Gastroesophageal sphincter (tissue), 3 donors: ENCODE data around the gene BICD1.

Experiments used
- POLR2A ChIP-seq, 2 donors: fragments of 450-650 bp; IDR thresholded peaks; one replicate each; pipeline ENCODE4 v1.6.1; 2017; ENCODE audit warnings: antibody characterized with exemption in 2 of 2, mild to moderate bottlenecking in 2 of 2, moderate library complexity in 1 of 2
- TF ChIP-seq, protein P1 (sequence below), 4 experiments: fragments of 200-600 bp in 2 of 4; fragments of 450-650 bp in 2 of 4; sonication (generic) in 1 of 4; IDR thresholded peaks; one replicate each; pipeline ENCODE4 v1.5.1; 2017 to 2019; ENCODE audit warnings: antibody characterized with exemption in 4 of 4, mild to moderate bottlenecking in 2 of 4, moderate library complexity in 2 of 4

DNA sequence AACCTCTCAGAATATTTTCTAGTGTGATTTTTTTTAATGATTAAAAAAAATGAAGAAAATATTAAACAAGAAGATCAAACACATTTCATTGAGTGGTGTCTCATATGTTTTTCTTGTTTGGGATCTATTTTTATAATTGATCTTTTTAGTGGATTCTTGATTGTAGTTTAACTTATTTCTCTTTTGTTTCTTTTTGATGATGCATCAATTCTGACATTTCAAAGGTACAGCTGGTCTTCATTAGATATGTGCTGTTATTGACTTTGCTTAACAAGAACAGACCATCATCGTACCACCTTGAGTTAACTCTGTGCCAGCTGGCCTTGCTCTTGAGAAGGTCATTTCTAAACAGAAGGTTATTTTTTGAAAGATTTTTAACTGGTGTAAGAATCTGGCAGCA lies 246.9 kb downstream of the BICD1 start:
- no peak for TF ChIP-seq POLR2A (IDR thresholded peaks at IDR 0.05)
- TF ChIP-seq, protein P1, sequence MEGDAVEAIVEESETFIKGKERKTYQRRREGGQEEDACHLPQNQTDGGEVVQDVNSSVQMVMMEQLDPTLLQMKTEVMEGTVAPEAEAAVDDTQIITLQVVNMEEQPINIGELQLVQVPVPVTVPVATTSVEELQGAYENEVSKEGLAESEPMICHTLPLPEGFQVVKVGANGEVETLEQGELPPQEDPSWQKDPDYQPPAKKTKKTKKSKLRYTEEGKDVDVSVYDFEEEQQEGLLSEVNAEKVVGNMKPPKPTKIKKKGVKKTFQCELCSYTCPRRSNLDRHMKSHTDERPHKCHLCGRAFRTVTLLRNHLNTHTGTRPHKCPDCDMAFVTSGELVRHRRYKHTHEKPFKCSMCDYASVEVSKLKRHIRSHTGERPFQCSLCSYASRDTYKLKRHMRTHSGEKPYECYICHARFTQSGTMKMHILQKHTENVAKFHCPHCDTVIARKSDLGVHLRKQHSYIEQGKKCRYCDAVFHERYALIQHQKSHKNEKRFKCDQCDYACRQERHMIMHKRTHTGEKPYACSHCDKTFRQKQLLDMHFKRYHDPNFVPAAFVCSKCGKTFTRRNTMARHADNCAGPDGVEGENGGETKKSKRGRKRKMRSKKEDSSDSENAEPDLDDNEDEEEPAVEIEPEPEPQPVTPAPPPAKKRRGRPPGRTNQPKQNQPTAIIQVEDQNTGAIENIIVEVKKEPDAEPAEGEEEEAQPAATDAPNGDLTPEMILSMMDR (IDR thresholded peaks at IDR 0.05): no peak
